ENCODE data around the gene BTRC. TPM values are rescaled to one million over a fixed set of nuclear protein-coding genes. Genes with fewer than 3 reads are reported as not detected.

BTRC gene
- total RNA-seq, 1 experiment from 2014 or later = 5.7 TPM

- no peaks in the 10 kb centered on the region for H3K4me1 ChIP-seq (ENCODE audit: insufficient read depth, low read length)
- no peak for TF ChIP-seq EZH2 (IDR thresholded peaks at IDR 0.05; ENCODE audit: low read length, unreplicated experiment)
- TF ChIP-seq EZH2phosphoT487 (IDR thresholded peaks at IDR 0.05; ENCODE audit: borderline replicate concordance, low read length) = no peak
- no peak for TF ChIP-seq CTCF (conservative IDR thresholded peaks at IDR 0.05; ENCODE audit: low read depth, low read length)
- DNase-seq = no peak
- ChIA-PET CTCF (no interaction called here), POLR2A (ENCODE audit: unreplicated experiment) (no interaction called here)
- no peaks in the 10 kb centered on the region for H4K20me1 ChIP-seq (ENCODE audit: low read length)
- intact Hi-C loops (cut with micrococcal nuclease) = no loop called here
- no peaks in the 10 kb centered on the region for H3K36me3 ChIP-seq (ENCODE audit: low read depth, low read length)
- H3F3A ChIP-seq (ENCODE audit: low read length, unreplicated experiment) = no peaks in the 10 kb centered on the region
- H3K79me2 ChIP-seq (ENCODE audit: low read length) = no peaks in the 10 kb centered on the region
- H3K27ac ChIP-seq (ENCODE audit: low read length) = no peak overlapping the region
- no peak overlapping the region for H3K4me3 ChIP-seq (ENCODE audit: low read length)
- no peak for ATAC-seq
- no TSS peak for BruUV-seq (replicated peaks)
- H3K9ac ChIP-seq (ENCODE audit: low read length) = no peak overlapping the region
- no peak overlapping the region for H2AFZ ChIP-seq (ENCODE audit: low read length)
- H3K4me2 ChIP-seq (ENCODE audit: low read length) = no peak overlapping the region
- H3K9me2 ChIP-seq (replicated peaks; ENCODE audit: low read length) = no peaks in the 10 kb centered on the region
- H3K9me3 ChIP-seq (ENCODE audit: low read length) = no peaks in the 10 kb centered on the region
- H3K27me3 ChIP-seq (ENCODE audit: low read length) = no peaks in the 10 kb centered on the region
Measured at GRCh38 chr10:101506829-101507661, 153.1 kb downstream of the BTRC start.

GRCh38 chr10:101507828-101508227 lies 153.9 kb downstream of the BTRC start:
- DNase-seq (no peak), ATAC-seq (no peak)
- Histone ChIP-seq H3K4me2 (ENCODE audit: low read length) (no peak overlapping the region), H3K9ac (ENCODE audit: low read length) (no peak overlapping the region), H2AFZ (ENCODE audit: low read length) (no peak overlapping the region), H3K4me3 (ENCODE audit: low read length) (no peak overlapping the region), H3K27me3 (ENCODE audit: low read length) (no peaks in the 10 kb centered on the region), H3K9me2 (replicated peaks; ENCODE audit: low read length) (no peaks in the 10 kb centered on the region), H3K27ac (ENCODE audit: low read length) (no peak overlapping the region), H3K79me2 (ENCODE audit: low read length) (no peaks in the 10 kb centered on the region), H3K9me3 (ENCODE audit: low read length) (no peaks in the 10 kb centered on the region), H3F3A (ENCODE audit: low read length, unreplicated experiment) (no peaks in the 10 kb centered on the region), H3K36me3 (ENCODE audit: low read depth, low read length) (no peaks in the 10 kb centered on the region), H3K4me1 (ENCODE audit: insufficient read depth, low read length) (no peaks in the 10 kb centered on the region), H4K20me1 (ENCODE audit: low read length) (no peaks in the 10 kb centered on the region)
- POLR2A ChIA-PET (ENCODE audit: unreplicated experiment) = no interaction called here
- intact Hi-C loops (cut with micrococcal nuclease) = no loop called here
- TF ChIP-seq CTCF (conservative IDR thresholded peaks at IDR 0.05; ENCODE audit: low read depth, low read length) (no peak), EZH2phosphoT487 (IDR thresholded peaks at IDR 0.05; ENCODE audit: borderline replicate concordance, low read length) (no peak), EZH2 (IDR thresholded peaks at IDR 0.05; ENCODE audit: low read length, unreplicated experiment) (no peak)
- CTCF ChIA-PET = no interaction called here
- BruUV-seq (replicated peaks) = no TSS peak

- Histone ChIP-seq H3K36me3 (ENCODE audit: low read depth, low read length) (no peaks in the 10 kb centered on the region), H2AFZ (ENCODE audit: low read length) (no peak overlapping the region), H3K4me1 (ENCODE audit: insufficient read depth, low read length) (no peaks in the 10 kb centered on the region), H3K27me3 (ENCODE audit: low read length) (no peaks in the 10 kb centered on the region), H3K9me2 (replicated peaks; ENCODE audit: low read length) (no peaks in the 10 kb centered on the region), H4K20me1 (ENCODE audit: low read length) (no peaks in the 10 kb centered on the region), H3F3A (ENCODE audit: low read length, unreplicated experiment) (no peaks in the 10 kb centered on the region), H3K4me3 (ENCODE audit: low read length) (no peak overlapping the region), H3K9me3 (ENCODE audit: low read length) (no peaks in the 10 kb centered on the region), H3K27ac (ENCODE audit: low read length) (no peak overlapping the region), H3K4me2 (ENCODE audit: low read length) (no peak overlapping the region), H3K9ac (ENCODE audit: low read length) (no peak overlapping the region), H3K79me2 (ENCODE audit: low read length) (no peaks in the 10 kb centered on the region)
- TF ChIP-seq EZH2phosphoT487 (IDR thresholded peaks at IDR 0.05; ENCODE audit: borderline replicate concordance, low read length) (no peak), EZH2 (IDR thresholded peaks at IDR 0.05; ENCODE audit: low read length, unreplicated experiment) (no peak), CTCF (conservative IDR thresholded peaks at IDR 0.05; ENCODE audit: low read depth, low read length) (no peak)
- ChIA-PET POLR2A (ENCODE audit: unreplicated experiment) (no interaction called here), CTCF (no interaction called here)
- ATAC-seq (no peak), DNase-seq (no peak)
- no TSS peak for BruUV-seq (replicated peaks)
- intact Hi-C loops (cut with micrococcal nuclease) = no loop called here
Measured at GRCh38 chr10:101511938-101512337, 158.0 kb downstream of the BTRC start.

Data from PC-3 (cell line).